NB4 (cell line): ENCODE results near the gene NCBP2L.

Experiments
- CTCF ChIP-seq: IDR thresholded peaks from one replicate; pipeline ENCODE4 v1.5.1; 2012; ENCODE audit warnings: low read depth, low read length
- POLR2A ChIP-seq: IDR thresholded peaks from 2 replicates; pipeline ENCODE4 v1.6.1; 2011; ENCODE audit warnings: mild to moderate bottlenecking; ENCODE audit not compliant: insufficient read length; ENCODE audit errors: extremely low read depth

GRCh38 chrX:107842715-107843400, 65.3 kb downstream of the NCBP2L start:
- TF ChIP-seq CTCF (no peak), POLR2A (no peak)
